Measurements from ENCODE around the gene INSRR. TPM values are rescaled to one million over a fixed set of nuclear protein-coding genes. Genes with fewer than 3 reads are reported as not detected.

The INSRR gene
- total RNA-seq, 1 donor from 2014 or later, result 0.45 TPM

- no peaks in the 10 kb centered on the region for H3K9me3 Mint-ChIP-seq
- DNase-seq (ENCODE audit: low spot score in 2 of 2, unreplicated experiment in 2 of 2), result no peak
- peaks cover 10% of the 10 kb centered on the region for H3K4me1 Mint-ChIP-seq
- no peak overlapping the region for H3K4me3 Mint-ChIP-seq
- H3K27ac Mint-ChIP-seq, result no peak overlapping the region
- H3K27me3 Mint-ChIP-seq (ENCODE audit: low read depth), result peaks cover 79% of the 10 kb centered on the region
- H3K36me3 Mint-ChIP-seq, result no peaks in the 10 kb centered on the region
- no peak for TF ChIP-seq CTCF (IDR thresholded peaks at IDR 0.05; ENCODE audit: unreplicated experiment)
Observed at GRCh38 chr1:156853761-156854160, 5.2 kb downstream of the INSRR start.

GRCh38 chr1:156852418-156852874 is 6.5 kb downstream of the INSRR start:
- no peaks in the 10 kb centered on the region for H3K36me3 Mint-ChIP-seq
- H3K4me3 Mint-ChIP-seq, result no peak overlapping the region
- TF ChIP-seq CTCF (IDR thresholded peaks at IDR 0.05; ENCODE audit: unreplicated experiment), result no peak
- no peaks in the 10 kb centered on the region for H3K9me3 Mint-ChIP-seq
- H3K27me3 Mint-ChIP-seq (ENCODE audit: low read depth), result peaks cover 79% of the 10 kb centered on the region
- peaks cover 11% of the 10 kb centered on the region for H3K4me1 Mint-ChIP-seq
- H3K27ac Mint-ChIP-seq, result no peak overlapping the region
- DNase-seq (ENCODE audit: low spot score in 2 of 2, unreplicated experiment in 2 of 2), result no peak

GRCh38 chr1:156851779-156852417 is 7.0 kb downstream of the INSRR start:
- no peak overlapping the region for H3K4me3 Mint-ChIP-seq
- H3K27me3 Mint-ChIP-seq (ENCODE audit: low read depth), result peaks cover 79% of the 10 kb centered on the region
- no peak for TF ChIP-seq CTCF (IDR thresholded peaks at IDR 0.05; ENCODE audit: unreplicated experiment)

GRCh38 chr1:156849151-156849496 is 9.8 kb downstream of the INSRR start:
- Mint-ChIP-seq H3K27me3 (ENCODE audit: low read depth) (peaks cover 90% of the 10 kb centered on the region), H3K4me1 (peaks cover 15% of the 10 kb centered on the region), H3K36me3 (no peaks in the 10 kb centered on the region), H3K9me3 (no peaks in the 10 kb centered on the region), H3K27ac (no peak overlapping the region), H3K4me3 (peak overlapping the region; percentile 28)
- no peak for TF ChIP-seq CTCF (IDR thresholded peaks at IDR 0.05; ENCODE audit: unreplicated experiment)
- DNase-seq (ENCODE audit: low spot score in 2 of 2, unreplicated experiment in 2 of 2), result no peak

More at GRCh38 chr1:156851779-156852417, 7.0 kb downstream of the INSRR start:
- H3K4me1 Mint-ChIP-seq, result peaks cover 11% of the 10 kb centered on the region
- H3K27ac Mint-ChIP-seq, result no peak overlapping the region
- no peak for DNase-seq (ENCODE audit: low spot score in 2 of 2, unreplicated experiment in 2 of 2)
- H3K9me3 Mint-ChIP-seq, result no peaks in the 10 kb centered on the region
- H3K36me3 Mint-ChIP-seq, result no peaks in the 10 kb centered on the region

- H3K27me3 Mint-ChIP-seq (ENCODE audit: low read depth), result peaks cover 90% of the 10 kb centered on the region
- H3K4me3 Mint-ChIP-seq, result peak overlapping the region; percentile 28
- no peak overlapping the region for H3K27ac Mint-ChIP-seq
- H3K4me1 Mint-ChIP-seq, result peaks cover 15% of the 10 kb centered on the region
- no peaks in the 10 kb centered on the region for H3K36me3 Mint-ChIP-seq
- DNase-seq (ENCODE audit: low spot score in 2 of 2, unreplicated experiment in 2 of 2), result no peak
- H3K9me3 Mint-ChIP-seq, result no peaks in the 10 kb centered on the region
- no peak for TF ChIP-seq CTCF (IDR thresholded peaks at IDR 0.05; ENCODE audit: unreplicated experiment)
Observed at GRCh38 chr1:156848461-156849150, 10.3 kb downstream of the INSRR start.

All from mesothelial cell of epicardium (in vitro differentiated cells).